Breast epithelium (tissue), 4 donors: Measurements from ENCODE around the gene MAML3. TPM values are rescaled to one million over a fixed set of nuclear protein-coding genes. Genes with fewer than 3 reads are reported as not detected.
A peak's percentile ranks its signal among the peaks of the same experiment; 100 is the strongest.

Experiments used
- DNase-seq, 2 donors: peaks; one replicate each; pipeline ENCODE4 v3.0.0-alpha.2; 2019; ENCODE audit warnings: low spot score in 2 of 2
- H3K27ac ChIP-seq, 2 donors: fragments of 200-600 bp; sonication (generic) in 1 of 2; one replicate each; pipeline ENCODE4 v1.5.1; 2016 to 2019; ENCODE audit warnings: mild to moderate bottlenecking in 1 of 2
- H3K27me3 ChIP-seq, 2 donors: fragments of 200-600 bp; sonication (generic) in 1 of 2; one replicate each; pipeline versions ENCODE4 v1.5.1 to v1.6.0; 2017 to 2019; ENCODE audit warnings: control low read depth in 1 of 2, mild to moderate bottlenecking in 1 of 2
- H3K36me3 ChIP-seq: fragments of 200-600 bp; one replicate; pipeline ENCODE4 v1.5.1; 2019
- H3K4me1 ChIP-seq, 2 donors: fragments of 200-600 bp; sonication (generic); one replicate each; pipeline ENCODE4 v1.5.1; 2016 to 2019; ENCODE audit warnings: control low read depth in 1 of 2
- H3K4me3 ChIP-seq, 3 donors: fragments of 200-600 bp; sonication (generic); 1 replicate in 2 of 3; 2 replicates in 1 of 3; pipeline ENCODE4 v1.5.1; 2016 to 2019; ENCODE audit warnings: mild to moderate bottlenecking in 3 of 3, moderate library complexity in 2 of 3
- H3K9me3 ChIP-seq, 2 donors: fragments of 200-600 bp; sonication (generic) in 1 of 2; one replicate each; pipeline ENCODE4 v1.5.1; 2016 to 2019; ENCODE audit warnings: control low read depth in 1 of 2
- CTCF ChIP-seq, 3 donors: fragments of 450-650 bp; IDR thresholded peaks; one replicate each; pipeline ENCODE4 v1.5.1; 2016 to 2017; ENCODE audit warnings: antibody characterized with exemption in 3 of 3, mild to moderate bottlenecking in 3 of 3, moderate library complexity in 3 of 3
- POLR2A ChIP-seq: fragments of 450-650 bp; IDR thresholded peaks from one replicate; pipeline ENCODE4 v1.6.1; 2016; ENCODE audit warnings: antibody characterized with exemption, mild to moderate bottlenecking, moderate library complexity
- POLR2AphosphoS5 ChIP-seq, 3 donors: sonication (generic); formaldehyde crosslinking; IDR thresholded peaks; one replicate each; pipeline ENCODE4 v1.6.1; 2017; ENCODE audit warnings: antibody characterized with exemption in 3 of 3
- intact Hi-C: fragments of 100-400 bp; cut with DNase I; formaldehyde crosslinking; loops from one replicate; pipeline ENCODE4 v1.15.1; 2023; ENCODE audit warnings: low total_unique reads
- total RNA-seq, 3 donors: library from RNA; depleted of rRNA; stranded (reverse); fragments of >200 nt; gene quantifications; one replicate each; pipeline ENCODE4 v1.1.0, GENCODE V29; 2016

The MAML3 gene
- total RNA-seq, 3 donors from 2014 or later = 5.0 to 16.8 (median 11.1) TPM

GRCh38 chr4:139814323-139815015 is 339.5 kb downstream of the MAML3 start:
- DNase-seq = peak in 1 of 2 donors; percentile 51
- intact Hi-C loops = no loop called here
- Histone ChIP-seq H3K4me1 (peaks cover 0 to 6% of the 10 kb centered on the region in 2 donors), H3K4me3 (peak overlapping the region in 1 of 3 donors; percentile 3), H3K27ac (peak overlapping the region; percentile 72 to 84), H3K36me3 (no peaks in the 10 kb centered on the region), H3K27me3 (no peaks in the 10 kb centered on the region), H3K9me3 (peaks cover 0 to 9% of the 10 kb centered on the region in 2 donors)
- no peak for TF ChIP-seq POLR2AphosphoS5 (IDR thresholded peaks at IDR 0.05)
- TF ChIP-seq CTCF (IDR thresholded peaks at IDR 0.05) = no peak
- no peak for TF ChIP-seq POLR2A

- H3K27me3 ChIP-seq = no peaks in the 10 kb centered on the region
- intact Hi-C loops = no loop called here
- H3K4me3 ChIP-seq = no peak overlapping the region
- no peaks in the 10 kb centered on the region for H3K36me3 ChIP-seq
- peaks cover 0 to 9% of the 10 kb centered on the region in 2 donors for H3K9me3 ChIP-seq
- peak overlapping the region; percentile 72 to 84 for H3K27ac ChIP-seq
- DNase-seq = no peak
- no peak for TF ChIP-seq POLR2A
- no peak for TF ChIP-seq CTCF (IDR thresholded peaks at IDR 0.05)
- no peak for TF ChIP-seq POLR2AphosphoS5 (IDR thresholded peaks at IDR 0.05)
- H3K4me1 ChIP-seq = peaks cover 0 to 6% of the 10 kb centered on the region in 2 donors
Observed at GRCh38 chr4:139813881-139814280, 340.1 kb downstream of the MAML3 start.

- Histone ChIP-seq H3K36me3 (no peaks in the 10 kb centered on the region), H3K9me3 (peaks cover 0 to 9% of the 10 kb centered on the region in 2 donors), H3K4me3 (no peak overlapping the region), H3K4me1 (peaks cover 0 to 3% of the 10 kb centered on the region in 2 donors), H3K27me3 (no peaks in the 10 kb centered on the region), H3K27ac (no peak overlapping the region)
- no peak for TF ChIP-seq POLR2A
- TF ChIP-seq POLR2AphosphoS5 (IDR thresholded peaks at IDR 0.05) = no peak
- TF ChIP-seq CTCF (IDR thresholded peaks at IDR 0.05) = no peak
- no peak for DNase-seq
- intact Hi-C loops = no loop called here
Observed at GRCh38 chr4:139810710-139811109, 343.3 kb downstream of the MAML3 start.

- no peak for DNase-seq
- Histone ChIP-seq H3K27me3 (no peaks in the 10 kb centered on the region), H3K27ac (no peak overlapping the region), H3K9me3 (peaks cover 0 to 9% of the 10 kb centered on the region in 2 donors), H3K4me3 (no peak overlapping the region), H3K4me1 (no peaks in the 10 kb centered on the region), H3K36me3 (no peaks in the 10 kb centered on the region)
- intact Hi-C loops = no loop called here
- TF ChIP-seq CTCF (IDR thresholded peaks at IDR 0.05) (no peak), POLR2A (no peak), POLR2AphosphoS5 (IDR thresholded peaks at IDR 0.05) (no peak)
Observed at GRCh38 chr4:139809757-139810140, 344.2 kb downstream of the MAML3 start.
